Neural cell (in vitro differentiated cells): ENCODE results near the gene ABL2. TPM values are rescaled to one million over a fixed set of nuclear protein-coding genes. Genes with fewer than 3 reads are reported as not detected.

Experiments used
- H2AFZ ChIP-seq: fragments of 200-600, 300-800 bp; sonication (generic), shearing (Covaris generic); 2 replicates; pipeline ENCODE4 v1.6.0; 2014; ENCODE audit warnings: low read depth, mild to moderate bottlenecking, antibody characterized with exemption, low read length, moderate library complexity
- H3F3A ChIP-seq: fragments of 200-600 bp; shearing (Covaris generic); 2 replicates; pipeline ENCODE4 v1.6.1; 2016; ENCODE audit warnings: mild to moderate bottlenecking, moderate library complexity, mixed read lengths, antibody characterized with exemption, low read length; ENCODE audit not compliant: insufficient read depth, poor library complexity, severe bottlenecking
- H3K27ac ChIP-seq: fragments of 200-600, 300-800 bp; sonication (generic), shearing (Covaris generic); 2 replicates; pipeline ENCODE4 v1.5.1; 2014; ENCODE audit warnings: mild to moderate bottlenecking, low read length, moderate library complexity
- H3K27me3 ChIP-seq: fragments of 300-800, 200-600 bp; sonication (generic), shearing (Covaris generic); 2 replicates; pipeline ENCODE4 v1.6.0; 2014; ENCODE audit warnings: mild to moderate bottlenecking, low read depth, low read length, moderate library complexity; ENCODE audit not compliant: insufficient read depth
- H3K36me3 ChIP-seq: fragments of 300-800, 200-600 bp; sonication (generic), shearing (Covaris generic); 2 replicates; pipeline ENCODE4 v1.5.1; 2014; ENCODE audit warnings: mild to moderate bottlenecking, antibody characterized with exemption, low read length, moderate library complexity; ENCODE audit not compliant: insufficient read depth
- H3K4me2 ChIP-seq: fragments of 300-800, 200-600 bp; sonication (generic), shearing (Covaris generic); 2 replicates; pipeline ENCODE4 v1.6.0; 2014; ENCODE audit warnings: mild to moderate bottlenecking, low read length
- H3K4me3 ChIP-seq: fragments of 300-800, 200-600 bp; sonication (generic), shearing (Covaris generic); 2 replicates; pipeline ENCODE4 v1.5.1; 2014; ENCODE audit warnings: mild to moderate bottlenecking, low read length, moderate library complexity
- H3K79me2 ChIP-seq: fragments of 200-600 bp; shearing (Covaris generic); replicated peaks from 2 replicates; pipeline ENCODE4 v1.6.0; 2014; ENCODE audit warnings: mild to moderate bottlenecking, low read length, moderate library complexity; ENCODE audit not compliant: insufficient read depth
- H3K9ac ChIP-seq: fragments of 300-800, 200-600 bp; sonication (generic), shearing (Covaris generic); 2 replicates; pipeline ENCODE4 v1.6.1; 2016; ENCODE audit warnings: mild to moderate bottlenecking, low read length, mixed read lengths
- H3K9me2 ChIP-seq: fragments of 200-600 bp; shearing (Covaris generic); 2 replicates; pipeline ENCODE4 v1.6.1; 2016; ENCODE audit warnings: mild to moderate bottlenecking, low read length, mixed read lengths; ENCODE audit not compliant: insufficient read depth
- H3K9me3 ChIP-seq: fragments of 200-600, 300-800 bp; sonication (generic), shearing (Covaris generic); 2 replicates; pipeline ENCODE4 v1.6.1; 2016; ENCODE audit warnings: mild to moderate bottlenecking, mixed run types, low read length, moderate library complexity, mixed read lengths
- H4K20me1 ChIP-seq: fragments of 200-600 bp; shearing (Covaris generic); 2 replicates; pipeline ENCODE4 v1.6.1; 2016; ENCODE audit warnings: mild to moderate bottlenecking, mixed run types; ENCODE audit not compliant: insufficient read depth
- CTCF ChIP-seq: fragments of 450-650 bp; IDR thresholded peaks from 2 replicates; pipeline ENCODE4 v1.5.1; 2014; ENCODE audit warnings: antibody characterized with exemption, mild to moderate bottlenecking, moderate library complexity; ENCODE audit not compliant: poor library complexity, severe bottlenecking
- EP300 ChIP-seq: fragments of 450-650 bp; conservative IDR thresholded peaks from 2 replicates; pipeline ENCODE4 v1.6.1; 2014; ENCODE audit warnings: antibody characterized with exemption, mild to moderate bottlenecking, moderate library complexity; ENCODE audit not compliant: poor library complexity, severe bottlenecking
- EZH2 ChIP-seq: fragments of 200-600, 300-800 bp; shearing (Covaris generic), sonication (generic); IDR thresholded peaks from 2 replicates; pipeline ENCODE4 v1.6.1; 2014; ENCODE audit warnings: antibody characterized with exemption, low read length, borderline replicate concordance, mild to moderate bottlenecking; ENCODE audit not compliant: insufficient read depth, poor library complexity, severe bottlenecking
- MXI1 ChIP-seq: fragments of 450-650 bp; conservative IDR thresholded peaks from 2 replicates; pipeline ENCODE4 v1.6.1; 2014; ENCODE audit warnings: antibody characterized with exemption, mild to moderate bottlenecking; ENCODE audit not compliant: poor library complexity, severe bottlenecking
- POLR2AphosphoS5 ChIP-seq: IDR thresholded peaks from 2 replicates; pipeline ENCODE4 v1.6.1; 2012
- RAD21 ChIP-seq: fragments of 450-650 bp; conservative IDR thresholded peaks from 2 replicates; pipeline ENCODE4 v1.6.1; 2014; ENCODE audit warnings: antibody characterized with exemption, mild to moderate bottlenecking, moderate library complexity
- SMC3 ChIP-seq: fragments of 450-650 bp; conservative IDR thresholded peaks from 2 replicates; pipeline ENCODE4 v1.6.1; 2014; ENCODE audit warnings: antibody characterized with exemption, mild to moderate bottlenecking, moderate library complexity; ENCODE audit not compliant: poor library complexity
- TAF1 ChIP-seq: IDR thresholded peaks from 2 replicates; pipeline ENCODE4 v1.6.1; 2012; ENCODE audit warnings: low read depth
- polyA plus RNA-seq: library from polyadenylated mRNA; depleted of rRNA; stranded (reverse); fragments of >200 nt; gene quantifications from 2 replicates; pipeline ENCODE4 v1.2.3, GENCODE V29; 2014
- TF ChIP-seq, protein P1 (sequence below): IDR thresholded peaks from 2 replicates; pipeline ENCODE4 v1.6.1; 2012; ENCODE audit warnings: borderline replicate concordance

The ABL2 gene
- polyA plus RNA-seq, 1 donor from 2014 or later: 9.8 TPM

- Histone ChIP-seq H3K79me2 (no peaks in the 10 kb centered on the region), H3K27me3 (no peaks in the 10 kb centered on the region), H4K20me1 (no peaks in the 10 kb centered on the region), H2AFZ (no peak overlapping the region), H3K4me2 (no peak overlapping the region), H3K36me3 (no peaks in the 10 kb centered on the region), H3F3A (no peaks in the 10 kb centered on the region), H3K9me3 (no peaks in the 10 kb centered on the region), H3K9ac (no peak overlapping the region), H3K27ac (no peak overlapping the region), H3K9me2 (no peaks in the 10 kb centered on the region), H3K4me3 (no peak overlapping the region)
- TF ChIP-seq EZH2 (no peak), TAF1 (no peak), MXI1 (no peak), RAD21 (no peak), SMC3 (no peak), EP300 (no peak), POLR2AphosphoS5 (no peak), CTCF (no peak)
- TF ChIP-seq, protein P1, sequence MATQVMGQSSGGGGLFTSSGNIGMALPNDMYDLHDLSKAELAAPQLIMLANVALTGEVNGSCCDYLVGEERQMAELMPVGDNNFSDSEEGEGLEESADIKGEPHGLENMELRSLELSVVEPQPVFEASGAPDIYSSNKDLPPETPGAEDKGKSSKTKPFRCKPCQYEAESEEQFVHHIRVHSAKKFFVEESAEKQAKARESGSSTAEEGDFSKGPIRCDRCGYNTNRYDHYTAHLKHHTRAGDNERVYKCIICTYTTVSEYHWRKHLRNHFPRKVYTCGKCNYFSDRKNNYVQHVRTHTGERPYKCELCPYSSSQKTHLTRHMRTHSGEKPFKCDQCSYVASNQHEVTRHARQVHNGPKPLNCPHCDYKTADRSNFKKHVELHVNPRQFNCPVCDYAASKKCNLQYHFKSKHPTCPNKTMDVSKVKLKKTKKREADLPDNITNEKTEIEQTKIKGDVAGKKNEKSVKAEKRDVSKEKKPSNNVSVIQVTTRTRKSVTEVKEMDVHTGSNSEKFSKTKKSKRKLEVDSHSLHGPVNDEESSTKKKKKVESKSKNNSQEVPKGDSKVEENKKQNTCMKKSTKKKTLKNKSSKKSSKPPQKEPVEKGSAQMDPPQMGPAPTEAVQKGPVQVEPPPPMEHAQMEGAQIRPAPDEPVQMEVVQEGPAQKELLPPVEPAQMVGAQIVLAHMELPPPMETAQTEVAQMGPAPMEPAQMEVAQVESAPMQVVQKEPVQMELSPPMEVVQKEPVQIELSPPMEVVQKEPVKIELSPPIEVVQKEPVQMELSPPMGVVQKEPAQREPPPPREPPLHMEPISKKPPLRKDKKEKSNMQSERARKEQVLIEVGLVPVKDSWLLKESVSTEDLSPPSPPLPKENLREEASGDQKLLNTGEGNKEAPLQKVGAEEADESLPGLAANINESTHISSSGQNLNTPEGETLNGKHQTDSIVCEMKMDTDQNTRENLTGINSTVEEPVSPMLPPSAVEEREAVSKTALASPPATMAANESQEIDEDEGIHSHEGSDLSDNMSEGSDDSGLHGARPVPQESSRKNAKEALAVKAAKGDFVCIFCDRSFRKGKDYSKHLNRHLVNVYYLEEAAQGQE: no peak
These were observed 139.5 kb downstream of the ABL2 start for GRCh38 chr1:179089827-179090482.

DNA sequence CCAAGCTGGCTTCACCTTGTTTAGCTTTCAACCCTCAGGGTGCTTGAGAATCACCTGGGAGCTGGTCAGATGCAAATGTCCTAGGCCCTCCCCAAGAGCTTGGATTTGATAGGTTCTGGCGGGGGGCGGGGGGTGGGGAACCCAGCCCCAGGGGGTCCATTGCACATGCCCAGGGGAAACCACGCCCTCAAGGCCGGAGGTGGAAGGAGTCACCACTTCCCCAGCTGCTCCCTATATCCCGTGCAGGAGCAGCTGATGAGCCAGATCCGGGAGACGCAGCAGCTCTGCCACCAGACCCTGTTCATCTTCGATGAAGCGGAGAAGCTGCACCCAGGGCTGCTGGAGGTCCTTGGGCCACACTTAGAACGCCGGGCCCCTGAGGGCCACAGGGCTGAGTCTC lies 141.8 kb downstream of the ABL2 start:
- H3K36me3 ChIP-seq: no peaks in the 10 kb centered on the region
- H3K79me2 ChIP-seq: no peaks in the 10 kb centered on the region
- no peaks in the 10 kb centered on the region for H3K9me2 ChIP-seq
- H3K9me3 ChIP-seq: no peaks in the 10 kb centered on the region
- H2AFZ ChIP-seq: no peak overlapping the region
- H3K9ac ChIP-seq: no peak overlapping the region
- H3K4me3 ChIP-seq: no peak overlapping the region
- H3K4me2 ChIP-seq: no peak overlapping the region
- H3K27ac ChIP-seq: no peak overlapping the region
- H4K20me1 ChIP-seq: no peaks in the 10 kb centered on the region
- no peaks in the 10 kb centered on the region for H3F3A ChIP-seq
- H3K27me3 ChIP-seq: no peaks in the 10 kb centered on the region
- TF ChIP-seq EZH2 (no peak), MXI1 (no peak), RAD21 (no peak), EP300 (no peak), SMC3 (no peak), POLR2AphosphoS5 (no peak), CTCF (no peak), TAF1 (no peak)
- TF ChIP-seq, protein P1: no peak
